ENCODE results near the gene ACTR3C.
"Not testable (repeated sequence)": the region's sequence is repeated elsewhere in the genome, so short reads cannot be mapped to it uniquely, and the experiment has no call there.

The ACTR3C gene

DNA sequence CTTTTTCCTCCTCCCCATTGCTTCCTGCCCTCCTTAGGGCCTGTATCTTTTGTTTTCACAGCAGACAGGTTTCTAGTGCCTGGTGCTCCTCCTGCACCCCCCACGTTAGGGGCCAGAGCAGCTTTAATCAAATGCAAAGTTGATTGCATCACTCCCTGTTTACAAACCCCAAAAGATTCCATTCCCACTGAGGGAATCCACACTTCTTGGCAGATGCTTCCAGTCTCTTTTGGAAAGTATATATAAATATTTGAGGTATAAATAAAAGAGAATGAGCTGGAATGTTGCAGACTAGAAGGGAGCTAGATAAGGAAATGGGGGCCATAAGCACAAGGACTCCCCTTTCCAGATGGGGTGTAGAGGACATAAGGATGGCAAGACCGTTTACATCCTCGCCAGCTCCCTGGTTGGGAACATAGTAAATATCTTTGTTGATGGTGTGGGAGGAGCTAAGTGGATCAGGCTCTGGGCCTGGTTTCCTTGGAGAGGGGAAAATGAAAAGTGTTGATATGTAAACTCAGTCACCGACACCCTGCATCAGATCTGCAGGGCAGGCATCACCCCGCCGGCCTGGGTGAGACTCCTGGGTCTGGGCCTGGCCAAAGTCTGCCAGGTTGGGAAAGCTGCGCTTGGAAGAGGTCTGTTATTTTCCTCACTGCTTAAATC is 11.9 kb upstream of the ACTR3C start:
- DNase-seq, result no peak

DNA sequence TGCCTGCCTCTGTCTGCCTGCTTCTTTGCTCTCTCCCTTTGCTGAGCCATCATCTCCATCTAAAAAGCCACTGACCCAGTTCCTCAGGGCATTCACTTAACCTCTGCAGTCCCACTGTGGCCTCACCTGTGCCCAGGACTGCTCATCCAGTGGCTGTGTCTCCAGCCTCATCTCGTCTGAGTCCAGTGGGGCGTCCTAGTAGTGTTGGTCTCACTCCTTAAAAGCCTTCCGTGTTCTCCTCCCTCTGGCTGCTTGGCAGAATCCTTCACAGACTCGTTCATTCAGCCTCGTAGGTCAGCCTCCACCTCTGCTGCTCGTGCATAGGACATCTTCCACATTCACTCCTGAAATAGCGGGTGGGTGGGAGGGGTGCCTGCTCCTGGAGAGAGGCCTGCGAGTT is 10.8 kb upstream of the ACTR3C start:
- DNase-seq, result no peak

GRCh38 chr7:150333659-150334058 is 10.3 kb upstream of the ACTR3C start:
- DNase-seq, result no peak

GRCh38 chr7:150332852-150333635 is 9.7 kb upstream of the ACTR3C start:
- DNase-seq, result no peak

GRCh38 chr7:150330211-150330885 is 7.0 kb upstream of the ACTR3C start:
- DNase-seq, result no peak

DNA sequence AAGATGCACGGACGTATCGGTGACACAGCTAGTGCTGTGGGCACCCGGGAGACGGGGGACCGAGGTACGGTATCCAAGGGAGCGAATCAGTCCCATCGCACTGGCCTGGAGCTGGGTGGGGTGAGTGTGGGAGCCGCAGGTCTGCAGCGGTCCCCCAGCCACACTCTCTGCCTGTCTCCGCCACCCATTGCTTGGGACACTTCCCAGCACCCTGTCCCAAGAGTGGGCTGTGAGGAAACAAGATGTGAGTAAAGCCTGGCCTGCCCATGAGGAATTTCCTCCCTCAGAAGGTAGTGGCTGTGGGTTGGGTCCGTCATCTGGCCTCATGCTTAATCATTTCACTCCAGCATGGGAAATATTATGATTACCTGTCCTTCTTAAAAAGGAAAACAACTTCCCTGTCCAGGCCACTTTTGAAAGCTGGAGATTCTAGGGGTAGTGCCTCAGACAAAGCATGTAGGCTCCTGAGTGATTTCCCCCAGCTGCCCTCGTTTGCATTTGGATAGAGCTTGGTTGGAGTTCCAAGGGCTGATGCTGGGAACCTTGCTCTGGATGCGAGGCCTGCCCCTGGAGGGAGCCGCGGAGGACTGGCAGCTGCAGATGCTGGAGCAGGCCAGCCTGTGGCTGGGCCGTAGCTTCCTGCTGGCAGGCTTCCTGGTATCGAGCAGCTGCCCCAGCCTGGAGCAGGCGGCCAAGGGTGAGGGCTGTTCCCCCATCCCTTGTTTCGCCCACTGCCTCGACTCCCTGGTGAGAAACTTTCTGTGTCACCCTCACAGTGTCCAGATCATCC is 6.2 kb upstream of the ACTR3C start:
- DNase-seq, result no peak

GRCh38 chr7:150327308-150327707 is 4.0 kb upstream of the ACTR3C start:
- no peak for DNase-seq

DNA sequence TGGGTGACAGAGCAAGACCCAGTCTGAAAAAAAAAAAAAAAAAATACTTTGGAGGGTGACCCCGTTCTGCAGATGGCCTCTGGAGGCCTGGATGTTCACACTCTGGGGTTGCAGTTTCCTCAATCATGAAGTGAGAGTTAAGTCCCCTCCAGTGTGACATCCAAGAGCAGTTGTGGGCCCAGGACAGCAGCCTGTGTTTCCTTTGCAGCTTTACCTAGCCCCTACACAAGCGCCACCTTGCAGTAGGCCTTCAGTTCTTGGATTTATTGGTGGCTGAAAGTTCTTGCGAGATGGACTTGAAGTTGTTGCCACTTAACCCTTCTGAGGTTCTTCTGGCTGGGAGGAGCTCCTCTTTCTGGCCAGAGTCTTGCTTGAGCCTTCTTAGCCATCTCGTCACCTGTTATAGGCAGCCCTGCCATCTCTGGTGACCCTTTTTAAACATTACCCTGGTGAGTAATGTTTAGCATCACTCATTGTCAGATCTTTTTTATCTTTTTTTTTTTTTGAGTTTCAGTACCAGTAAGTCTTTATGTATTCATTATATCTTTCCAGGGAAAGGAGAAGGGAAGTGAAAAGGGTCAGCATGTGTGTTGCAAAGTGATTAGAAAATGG is 3.4 kb upstream of the ACTR3C start:
- no peak for DNase-seq

GRCh38 chr7:150325901-150326300 is 2.6 kb upstream of the ACTR3C start:
- DNase-seq, result no peak

- peak in 1 of 2 donors; percentile 33 for DNase-seq
Measured at GRCh38 chr7:150325110-150325611, 1.8 kb upstream of the ACTR3C start.

DNA sequence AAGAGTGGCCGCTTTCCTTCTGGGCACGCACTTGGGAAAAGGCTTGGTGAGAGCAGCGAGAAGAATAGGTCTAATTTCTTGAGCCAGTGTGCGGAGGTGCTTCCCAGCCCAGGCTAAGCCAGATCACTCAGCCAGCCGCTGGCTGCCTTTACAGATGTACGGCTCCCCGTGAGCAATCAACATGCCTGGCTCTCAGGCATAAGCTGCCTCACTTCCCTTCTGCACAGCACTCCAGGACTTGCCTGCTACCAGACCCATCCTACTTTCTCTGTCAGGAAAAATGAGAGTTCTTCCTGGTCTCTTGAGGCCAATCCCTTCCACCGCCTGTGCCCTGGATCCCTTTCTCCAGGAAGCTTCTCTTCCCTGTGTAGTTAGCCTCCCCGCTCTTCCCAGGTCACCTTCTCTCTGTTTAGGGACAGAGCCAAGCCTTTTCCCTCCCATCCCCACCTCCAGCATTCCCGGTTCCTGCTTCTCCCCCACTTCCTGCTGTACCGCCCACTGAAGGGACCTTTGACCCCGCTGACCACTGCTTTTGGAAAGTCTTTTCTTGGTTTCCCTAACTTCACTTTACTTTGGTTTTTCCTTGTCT is 1.1 kb upstream of the ACTR3C start:
- DNase-seq, result no peak

DNA sequence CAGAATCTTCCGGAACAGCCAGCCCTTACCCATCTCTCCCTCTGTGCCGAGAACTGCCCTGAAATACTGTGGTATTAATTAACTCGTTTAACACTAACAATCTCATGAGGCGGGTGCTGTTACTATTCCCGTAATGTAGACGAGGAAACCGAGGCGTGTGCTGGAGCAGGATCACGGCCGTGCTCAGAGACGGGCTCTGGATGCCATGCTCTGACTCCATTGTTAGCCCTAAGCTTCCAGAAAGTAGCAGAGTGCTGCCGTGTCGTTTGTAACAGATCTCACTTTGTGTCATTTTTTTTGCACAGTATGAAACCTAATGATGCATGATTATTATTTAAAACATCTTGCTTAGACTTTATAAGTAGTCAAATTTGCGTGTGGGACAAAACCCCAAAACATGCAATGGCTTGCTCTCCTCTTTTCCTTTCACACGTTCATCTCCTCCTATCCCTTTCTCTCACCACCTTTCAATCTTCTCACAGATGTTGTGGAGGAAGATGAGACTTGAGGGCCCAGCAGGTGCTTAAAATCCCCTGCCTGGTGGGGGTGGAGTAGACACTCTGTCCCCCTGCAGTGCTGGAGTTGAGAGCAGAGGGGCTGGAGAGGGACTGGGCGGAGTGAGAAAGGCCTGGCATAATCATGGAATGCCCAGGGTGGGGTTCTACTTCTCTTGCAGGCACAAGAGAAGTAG is 482 bp upstream of the ACTR3C start:
- DNase-seq, result no peak

GRCh38 chr7:150322114-150322832 is 1.1 kb downstream of the ACTR3C start:
- peak; percentile 44 to 69 for DNase-seq

DNA sequence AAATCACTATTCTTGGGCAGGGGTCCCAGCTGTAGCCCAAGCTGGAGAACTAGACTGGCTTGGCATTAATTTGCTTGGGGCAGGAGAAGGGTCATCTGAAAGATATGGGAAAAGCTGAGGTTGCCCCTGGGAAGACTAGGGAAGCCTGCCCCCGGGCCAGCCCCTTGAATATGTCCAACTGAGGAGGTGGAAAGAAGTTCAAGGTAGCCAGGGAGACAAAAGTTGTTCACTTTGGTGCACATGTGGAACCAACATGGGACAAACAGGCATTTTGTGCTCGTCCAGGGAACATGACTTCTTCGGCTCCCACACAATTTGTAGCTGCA is 1.6 kb downstream of the ACTR3C start:
- no peak for DNase-seq

- no peak for DNase-seq
Measured at GRCh38 chr7:150317748-150318444, 5.4 kb downstream of the ACTR3C start.

DNA sequence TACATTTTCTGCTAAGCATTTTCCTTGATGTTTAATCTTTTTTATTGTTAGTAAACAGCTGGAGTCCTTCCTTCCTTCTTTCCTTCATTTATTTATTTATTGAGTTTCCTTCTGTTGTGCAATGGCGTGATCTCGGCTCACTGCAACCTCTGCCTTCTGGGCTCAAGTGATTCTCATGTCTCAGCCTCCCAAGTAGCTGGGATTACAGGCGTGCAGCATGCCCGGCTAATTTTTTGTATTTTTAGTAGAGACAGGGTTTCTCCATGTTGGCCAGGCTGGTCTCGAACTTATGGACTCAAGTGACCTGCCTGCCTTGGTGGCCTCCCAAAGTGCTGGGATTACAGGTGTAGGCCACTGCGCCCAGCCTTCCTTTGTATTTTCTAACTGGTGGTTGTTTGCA is 6.4 kb downstream of the ACTR3C start:
- DNase-seq, result not testable (repeated sequence)

GRCh38 chr7:150314639-150315239 is 8.6 kb downstream of the ACTR3C start:
- no peak for DNase-seq

DNA sequence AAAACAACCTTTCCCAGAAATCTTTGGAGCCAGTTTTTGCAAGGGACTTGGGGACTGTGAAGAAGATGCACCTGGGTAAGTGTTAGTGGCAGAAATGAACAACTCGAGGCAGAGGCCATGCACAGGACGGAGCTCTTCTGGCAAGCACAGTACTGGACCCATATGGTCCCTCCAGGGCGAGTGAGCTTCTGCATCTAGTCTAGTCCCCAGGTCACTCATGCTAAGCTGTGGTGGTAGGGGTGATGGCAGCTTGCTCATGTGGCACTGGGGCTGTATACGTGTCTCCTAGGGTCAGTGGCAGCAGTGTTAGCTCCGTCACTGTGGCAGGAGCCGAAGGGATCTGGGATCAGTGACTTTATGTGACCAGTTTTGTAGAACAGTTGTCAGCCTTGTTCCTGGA is 9.5 kb downstream of the ACTR3C start:
- no peak for DNase-seq

DNA sequence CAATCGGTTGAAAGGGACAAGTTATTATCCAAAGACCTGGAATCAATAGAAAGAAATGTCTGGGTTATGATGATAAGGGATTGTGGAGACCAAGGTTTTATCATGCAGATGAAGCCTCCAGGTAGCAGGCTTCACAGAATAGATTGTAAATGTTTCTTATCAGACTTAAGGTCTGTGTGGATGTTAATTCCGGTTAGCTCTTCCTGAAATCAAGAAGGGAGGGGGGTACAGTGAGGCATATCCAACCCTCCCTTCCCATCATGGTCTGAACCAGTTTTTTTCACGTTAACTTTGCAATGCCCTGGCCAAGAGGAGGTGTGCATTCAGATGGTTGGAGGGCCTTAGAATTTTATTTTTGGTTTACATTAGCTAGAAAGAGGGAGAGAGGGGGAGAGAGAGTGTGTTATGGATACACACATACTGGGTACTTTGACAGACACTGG is 10.0 kb downstream of the ACTR3C start:
- DNase-seq, result no peak
